ENCODE measurements around the gene ACSS2.

The ACSS2 gene

GRCh38 chr20:34915131-34915530 lies 38.7 kb downstream of the ACSS2 start:
- DNase-seq (ENCODE audit: low read depth, low spot score) = no peak

- DNase-seq (ENCODE audit: low read depth, low spot score) = no peak
These were observed 39.5 kb downstream of the ACSS2 start for GRCh38 chr20:34915749-34916455.

DNA sequence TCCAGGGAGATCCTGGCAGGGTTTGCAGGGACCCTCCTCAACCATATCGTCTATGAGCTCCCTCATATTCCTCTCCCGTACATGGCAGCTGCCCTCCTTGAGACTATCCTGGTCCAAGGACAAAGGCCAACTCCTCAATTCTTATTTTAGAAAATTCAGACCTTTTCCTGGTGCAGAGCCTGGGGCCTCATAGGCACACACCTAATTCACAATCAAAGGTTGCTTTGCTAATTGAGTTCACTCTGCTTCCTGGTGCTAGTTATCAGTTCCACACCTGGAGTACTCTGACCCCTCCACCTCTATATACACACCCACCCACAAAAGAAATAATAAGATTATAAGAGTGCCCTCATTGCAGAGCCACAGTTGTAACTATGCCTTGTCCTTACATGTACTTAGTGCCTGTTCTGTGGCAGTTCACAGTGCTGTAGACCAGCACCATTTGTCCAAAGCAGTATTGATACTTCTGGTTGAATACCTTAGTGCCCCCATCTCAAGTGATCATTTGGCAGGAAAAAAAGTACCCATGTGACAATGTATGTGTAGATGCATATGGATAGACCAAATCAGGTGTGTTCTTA lies 40.5 kb downstream of the ACSS2 start:
- DNase-seq (ENCODE audit: low read depth, low spot score) = no peak

GRCh38 chr20:34920055-34920454 lies 43.6 kb downstream of the ACSS2 start:
- no peak for DNase-seq (ENCODE audit: low read depth, low spot score)

GRCh38 chr20:34921436-34921835 lies 45.0 kb downstream of the ACSS2 start:
- DNase-seq (ENCODE audit: low read depth, low spot score) = no peak

GRCh38 chr20:34922654-34923381 lies 46.4 kb downstream of the ACSS2 start:
- no peak for DNase-seq (ENCODE audit: low read depth, low spot score)

DNA sequence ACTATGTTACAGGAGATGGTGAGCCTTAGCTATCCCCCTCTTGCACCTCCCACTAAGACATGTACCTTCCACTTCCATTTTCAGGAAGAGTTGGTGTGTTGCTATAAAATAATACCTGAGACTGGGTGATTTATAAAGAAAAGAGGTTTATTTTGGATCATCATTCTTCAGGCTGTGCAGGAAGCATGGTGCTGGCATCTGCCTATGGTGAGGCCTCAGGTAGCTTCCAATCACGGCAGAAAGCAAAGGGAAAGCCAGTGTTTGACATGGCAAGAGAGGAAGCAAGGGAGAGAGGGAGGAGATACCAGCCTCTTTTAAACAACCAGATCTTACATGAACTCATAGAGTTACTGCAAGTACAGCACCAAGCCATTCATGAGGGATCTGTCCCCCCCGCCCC lies 47.0 kb downstream of the ACSS2 start:
- DNase-seq (ENCODE audit: low read depth, low spot score) = no peak

- no peak for DNase-seq (ENCODE audit: low read depth, low spot score)
These were observed 48.9 kb downstream of the ACSS2 start for GRCh38 chr20:34925341-34925740.

DNA sequence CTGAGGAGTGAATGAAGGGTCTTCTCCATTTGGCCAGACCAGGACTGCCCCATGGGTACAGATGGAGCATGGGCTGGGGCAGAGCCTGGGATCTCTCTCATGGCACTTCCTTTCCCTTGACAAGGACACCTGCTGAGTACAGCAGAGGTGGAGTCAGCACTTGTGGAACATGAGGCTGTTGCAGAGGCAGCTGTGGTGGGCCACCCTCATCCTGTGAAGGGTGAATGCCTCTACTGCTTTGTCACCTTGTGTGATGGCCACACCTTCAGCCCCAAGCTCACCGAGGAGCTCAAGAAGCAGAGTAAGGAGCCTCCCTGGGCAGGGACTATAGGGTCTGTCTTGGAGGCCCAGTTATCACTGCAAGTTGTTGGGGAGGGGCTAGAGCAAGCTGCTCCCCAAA lies 49.6 kb downstream of the ACSS2 start:
- no peak for DNase-seq (ENCODE audit: low read depth, low spot score)

DNA sequence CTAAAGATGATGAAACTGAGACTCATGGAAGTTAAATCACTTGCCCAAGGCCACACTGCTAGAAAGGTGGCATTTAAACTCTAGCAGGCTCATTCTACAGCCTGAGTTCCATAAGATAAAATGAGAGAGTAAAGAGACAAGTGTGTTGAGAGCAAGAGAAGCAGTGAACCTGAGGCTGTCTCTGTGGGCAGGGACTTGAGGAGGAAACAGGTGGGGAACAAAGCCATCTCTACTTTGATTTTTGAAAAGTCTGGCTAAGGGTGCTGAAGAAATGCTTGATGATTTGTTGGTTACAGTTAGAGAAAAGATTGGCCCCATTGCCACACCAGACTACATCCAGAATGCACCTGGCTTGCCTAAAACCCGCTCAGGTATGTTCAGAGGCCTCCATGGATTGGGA lies 50.2 kb downstream of the ACSS2 start:
- DNase-seq (ENCODE audit: low read depth, low spot score) = no peak

GRCh38 chr20:34927736-34928135 lies 51.3 kb downstream of the ACSS2 start:
- no peak for DNase-seq (ENCODE audit: low read depth, low spot score)

GRCh38 chr20:34928411-34928810 lies 52.0 kb downstream of the ACSS2 start:
- DNase-seq (ENCODE audit: low read depth, low spot score) = no peak

GRCh38 chr20:34931771-34932170 lies 55.4 kb downstream of the ACSS2 start:
- no peak for DNase-seq (ENCODE audit: low read depth, low spot score)

DNA sequence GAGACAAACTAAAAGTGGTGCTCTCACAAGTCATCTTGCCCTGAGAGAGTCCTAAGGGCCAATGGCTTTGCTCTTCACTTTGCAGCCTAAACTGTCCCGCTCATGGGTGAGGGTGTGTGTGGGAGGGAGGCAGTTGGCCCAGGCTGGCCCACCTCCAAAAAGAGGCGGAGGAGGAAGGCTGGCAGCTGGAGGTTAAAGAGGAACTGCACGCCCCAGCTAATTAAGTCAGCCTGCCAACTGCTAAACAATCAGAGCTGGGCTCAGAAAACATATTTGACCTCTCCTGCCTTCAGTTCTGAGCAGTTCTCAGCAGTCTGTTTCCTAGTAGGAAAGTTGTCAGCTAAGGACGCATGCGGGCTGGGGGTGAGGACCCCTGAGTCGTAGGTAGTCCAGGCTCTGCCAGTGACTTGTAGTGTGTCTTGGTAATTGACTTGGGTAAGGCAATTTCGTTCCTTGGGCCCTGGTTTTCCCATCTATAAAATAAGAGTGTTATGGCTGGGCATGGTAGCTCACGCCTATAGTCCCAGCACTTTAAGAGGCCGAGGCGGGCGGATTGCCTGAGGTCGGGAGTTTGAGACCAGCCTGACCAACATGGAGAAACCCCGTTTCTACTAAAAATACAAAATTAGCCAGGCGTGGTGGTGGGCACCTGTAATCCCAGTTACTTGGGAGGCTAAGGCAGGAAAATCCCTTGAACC lies 62.2 kb downstream of the ACSS2 start:
- DNase-seq (ENCODE audit: low read depth, low spot score) = no peak

GRCh38 chr20:34940081-34940481 lies 63.7 kb downstream of the ACSS2 start:
- DNase-seq (ENCODE audit: low read depth, low spot score) = no peak

DNA sequence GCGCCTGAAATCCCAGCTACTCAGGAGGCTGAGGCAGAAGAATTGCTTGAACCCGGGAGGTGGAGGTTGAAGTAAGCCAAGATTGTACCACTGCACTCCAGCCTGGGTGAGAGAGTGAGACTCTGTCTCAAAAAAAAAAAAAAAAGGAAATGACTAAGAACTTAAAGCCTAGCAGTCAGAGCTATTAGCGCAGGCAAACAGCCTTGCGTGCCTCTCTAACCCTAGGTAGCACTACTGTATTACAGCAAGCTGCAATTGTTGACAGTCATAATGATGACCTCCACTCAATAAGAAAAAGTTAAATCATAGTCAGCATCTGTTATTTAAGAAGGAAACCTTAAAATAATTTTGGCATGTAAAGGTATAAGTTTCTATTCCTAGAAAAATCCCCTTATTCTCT lies 64.8 kb downstream of the ACSS2 start:
- no peak for DNase-seq (ENCODE audit: low read depth, low spot score)

GRCh38 chr20:34942301-34942700 lies 65.9 kb downstream of the ACSS2 start:
- no peak for DNase-seq (ENCODE audit: low read depth, low spot score)

DNA sequence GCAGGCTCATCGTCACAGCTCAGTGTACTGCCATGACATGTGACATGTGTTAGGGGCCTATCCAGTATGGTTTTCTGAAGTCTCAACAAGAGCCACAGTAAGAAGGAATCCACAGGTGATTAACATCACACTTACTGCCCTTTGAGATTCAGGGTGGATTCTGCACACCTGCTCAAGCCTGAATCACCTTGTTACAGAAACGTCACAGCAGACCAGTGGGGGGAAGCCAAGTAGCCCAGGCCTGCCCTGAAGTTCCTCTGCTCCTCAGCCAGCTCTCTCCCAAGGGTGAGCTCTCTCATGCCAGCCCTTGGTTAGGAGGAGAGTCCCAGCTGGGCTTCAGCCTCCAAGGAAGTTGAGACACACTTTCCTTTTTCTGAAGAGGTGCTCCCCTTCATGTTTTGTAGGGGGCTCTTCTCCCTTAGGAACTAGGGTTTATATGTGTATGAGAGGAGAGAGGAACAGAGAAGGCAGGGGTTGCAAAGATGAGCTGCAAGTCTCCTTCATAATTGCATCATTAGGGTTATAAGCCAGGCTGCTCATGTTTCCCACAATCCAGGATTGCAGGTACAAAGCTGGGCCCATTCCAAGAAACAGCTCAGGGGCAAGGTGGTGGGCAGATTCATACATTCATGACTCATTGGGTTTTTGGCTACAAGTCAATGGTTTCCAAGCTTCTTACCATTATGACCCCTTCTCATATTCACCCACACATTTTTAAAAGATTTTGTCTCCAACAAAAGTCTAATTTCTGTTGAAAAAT lies 67.6 kb downstream of the ACSS2 start:
- DNase-seq (ENCODE audit: low read depth, low spot score) = no peak

GRCh38 chr20:34945315-34946077 lies 69.1 kb downstream of the ACSS2 start:
- no peak for DNase-seq (ENCODE audit: low read depth, low spot score)

DNA sequence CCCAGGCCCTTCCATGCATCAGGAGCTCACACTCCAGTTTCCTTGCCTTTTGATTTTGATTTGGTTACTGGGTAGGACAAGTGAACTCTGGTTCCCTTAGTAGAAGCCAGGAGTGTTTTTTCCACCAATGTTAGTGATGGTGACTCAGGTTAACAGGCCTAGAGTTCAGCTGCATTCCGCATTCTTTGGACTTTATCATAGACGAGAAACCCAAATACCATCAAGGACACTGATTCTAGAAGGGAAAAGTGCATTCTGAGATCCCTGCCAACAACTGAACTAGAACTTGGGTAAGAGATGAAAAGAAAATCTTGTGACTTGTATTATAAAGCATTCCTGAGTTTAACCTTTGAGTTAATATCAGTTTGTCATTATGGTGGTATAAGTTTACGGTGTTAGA lies 70.2 kb downstream of the ACSS2 start:
- no peak for DNase-seq (ENCODE audit: low read depth, low spot score)

DNA sequence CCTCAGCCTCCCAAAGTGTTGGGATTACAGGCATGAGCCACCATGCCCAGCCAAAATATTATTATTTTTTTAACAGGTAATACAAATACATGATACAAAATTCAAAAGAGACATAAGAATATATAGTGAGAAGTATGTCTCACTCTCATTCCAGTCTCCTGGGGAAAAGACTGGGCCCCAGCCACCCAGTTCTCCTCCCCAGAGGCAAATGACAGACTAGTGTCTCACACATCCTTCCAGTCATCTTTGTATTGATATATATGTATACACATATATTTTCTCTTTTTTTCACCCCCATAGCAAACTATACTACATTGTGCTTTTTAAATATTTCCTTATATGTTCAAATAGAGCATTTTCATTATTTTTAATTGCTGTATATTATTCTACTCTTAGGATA lies 70.9 kb downstream of the ACSS2 start:
- DNase-seq (ENCODE audit: low read depth, low spot score) = no peak
